GM12801 (cell line): ENCODE results near the gene MBNL1.

Experiments used
- CTCF ChIP-seq: IDR thresholded peaks from one replicate; pipeline ENCODE4 v1.5.1; 2011; ENCODE audit warnings: control low read depth; ENCODE audit not compliant: insufficient read length; ENCODE audit errors: extremely low read depth

The MBNL1 gene

DNA sequence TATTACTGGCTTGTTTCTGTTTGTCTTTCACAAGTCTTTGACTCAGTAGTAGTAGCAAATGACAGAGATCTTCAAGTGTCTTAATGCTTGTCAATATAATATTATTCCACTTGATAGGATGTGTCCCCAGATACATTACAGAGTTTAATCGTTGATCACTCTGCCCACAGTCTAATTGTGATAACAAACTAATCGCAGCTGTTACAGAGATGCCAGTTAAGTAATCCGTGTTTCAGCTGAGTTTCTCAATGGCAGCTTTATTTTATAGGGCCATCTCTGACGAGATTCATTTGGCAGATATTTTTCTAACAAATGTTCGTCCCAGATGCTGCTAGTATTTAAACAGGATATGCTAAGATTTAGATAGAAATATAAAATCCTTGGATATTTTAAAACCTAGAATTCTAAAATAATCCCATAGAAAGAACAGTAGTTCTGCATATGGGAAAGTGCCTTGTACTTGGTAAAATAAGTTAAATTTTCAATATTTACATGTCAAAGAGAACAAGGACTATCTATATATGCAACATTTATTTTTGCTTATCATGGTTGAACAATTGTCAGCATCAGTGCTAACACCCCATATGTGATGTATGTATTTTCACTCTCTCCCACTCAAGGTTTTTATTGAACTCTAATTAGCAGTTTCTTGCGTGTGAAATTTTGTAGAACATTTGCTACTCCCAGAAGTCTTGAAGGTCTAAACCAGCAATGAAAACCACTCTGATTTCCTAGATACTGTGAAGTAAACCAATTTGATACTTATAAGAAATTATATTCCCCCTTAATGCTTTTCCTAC lies 185.5 kb downstream of the MBNL1 start:
- TF ChIP-seq CTCF = no peak

- no peak for TF ChIP-seq CTCF
Measured at GRCh38 chr3:152455989-152456388, 187.3 kb downstream of the MBNL1 start.

GRCh38 chr3:152457500-152458375 lies 189.0 kb downstream of the MBNL1 start:
- no peak for TF ChIP-seq CTCF

GRCh38 chr3:152458376-152459117 lies 189.8 kb downstream of the MBNL1 start:
- TF ChIP-seq CTCF = no peak

DNA sequence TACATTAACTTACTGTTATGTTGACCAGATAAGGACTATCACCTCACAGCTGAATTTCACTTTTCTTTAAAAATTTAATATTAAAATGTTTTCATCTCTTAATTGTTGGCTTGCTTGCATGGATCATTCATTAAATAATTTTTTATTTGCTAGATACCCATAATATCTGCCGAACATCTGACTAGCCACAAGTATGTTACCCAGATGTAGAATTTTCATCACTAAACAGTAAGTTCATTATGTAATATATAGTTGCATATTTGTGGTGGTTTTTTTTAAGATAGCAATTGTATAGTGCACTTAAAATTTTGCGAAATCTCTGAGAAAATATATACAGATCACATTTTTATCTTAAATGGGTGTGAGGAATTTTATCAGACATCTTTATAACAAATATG lies 190.4 kb downstream of the MBNL1 start:
- TF ChIP-seq CTCF = no peak

GRCh38 chr3:152459572-152459971 lies 190.8 kb downstream of the MBNL1 start:
- no peak for TF ChIP-seq CTCF

- no peak for TF ChIP-seq CTCF
Measured at GRCh38 chr3:152460936-152461335, 192.2 kb downstream of the MBNL1 start.
